NCI-H446 treated with DMSO at 0.1 percent for 48 hours (cell line): ENCODE measurements around the gene EYA4.

Experiments used
- DNase-seq: peaks from one replicate; lab custom pipeline; 2025; lab: John Stamatoyannopoulos, UW

Gene EYA4

GRCh38 chr6:133289733-133290306 is 48.7 kb downstream of the EYA4 start:
- DNase-seq = no peak

- DNase-seq = no peak
These were observed 49.8 kb downstream of the EYA4 start for GRCh38 chr6:133290930-133291329.

DNA sequence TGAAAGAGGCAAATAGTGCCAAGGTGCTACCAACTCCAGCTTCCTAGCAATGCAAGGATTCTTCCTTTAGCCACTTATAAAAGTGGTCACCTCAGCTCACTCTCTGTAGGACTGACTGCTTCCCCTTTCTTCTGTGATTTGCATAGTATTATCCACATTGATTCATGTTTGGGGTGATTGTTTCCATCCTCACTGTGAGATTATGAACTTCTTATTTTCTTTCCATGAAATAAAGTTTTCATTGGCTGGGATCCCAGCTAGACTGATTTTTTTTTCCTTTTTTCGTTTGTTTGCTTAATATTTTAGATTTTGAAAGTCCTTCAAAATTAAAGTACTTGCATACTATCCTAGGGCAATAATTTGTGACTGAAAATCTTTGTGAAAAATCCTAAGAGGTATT is 50.5 kb downstream of the EYA4 start:
- no peak for DNase-seq

DNA sequence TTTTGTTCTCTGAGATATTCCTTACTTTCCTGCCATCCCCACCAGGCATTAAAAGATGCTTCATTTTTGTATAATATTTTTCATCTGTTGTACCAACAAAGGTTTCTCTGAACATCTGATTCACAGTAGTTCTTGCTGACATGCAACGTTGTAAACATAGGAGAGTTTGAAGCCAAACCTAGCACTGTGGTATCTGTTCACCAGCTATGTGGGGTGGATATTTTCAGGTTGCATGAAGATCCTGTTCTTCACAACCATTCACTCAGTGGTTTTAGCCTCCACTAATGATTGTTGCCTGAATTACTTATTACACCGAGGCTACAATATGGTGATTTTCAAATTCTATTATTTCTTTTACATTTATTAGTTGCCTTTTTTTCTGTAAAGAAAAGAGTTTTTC is 56.5 kb downstream of the EYA4 start:
- no peak for DNase-seq

DNA sequence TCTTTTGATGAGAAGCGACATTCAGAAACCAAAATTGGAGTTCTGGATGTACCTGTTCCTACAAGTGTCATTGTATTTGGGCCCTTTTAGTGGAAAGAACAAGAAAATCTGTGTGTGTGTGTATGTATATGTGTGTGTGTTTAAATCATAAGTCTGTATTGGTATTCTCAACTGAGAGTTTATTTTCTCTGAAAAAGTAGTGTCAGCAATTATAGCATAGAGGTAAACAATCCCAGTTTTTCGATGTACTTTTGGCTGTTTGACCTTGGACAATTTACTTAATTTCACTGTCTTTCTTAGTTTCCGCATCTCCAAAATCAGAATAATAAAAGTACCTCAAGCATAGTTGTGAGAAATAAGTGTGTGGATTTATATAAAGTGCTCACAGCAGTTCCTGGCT is 57.2 kb downstream of the EYA4 start:
- DNase-seq = no peak

DNA sequence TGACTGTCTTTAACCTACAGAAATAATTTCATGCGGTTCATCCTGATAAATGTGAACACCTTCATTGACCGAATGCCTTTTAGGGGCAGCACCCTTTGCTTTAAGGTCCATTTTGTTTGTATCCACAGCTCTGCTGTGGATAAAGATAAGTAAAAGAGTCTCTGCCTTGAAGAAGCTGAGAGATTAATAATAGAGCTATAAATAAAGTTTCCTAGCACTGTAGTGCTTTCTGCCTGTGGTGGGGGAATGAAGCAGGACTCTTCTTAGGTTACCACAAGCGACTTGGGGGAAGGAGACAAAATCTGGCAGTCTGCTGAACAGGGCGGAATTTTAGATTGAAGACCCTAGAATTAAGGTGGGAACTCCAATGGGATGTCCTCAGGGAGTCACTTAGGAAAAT is 57.6 kb downstream of the EYA4 start:
- no peak for DNase-seq

- no peak for DNase-seq
These were observed 59.7 kb downstream of the EYA4 start for GRCh38 chr6:133300896-133301295.

- no peak for DNase-seq
These were observed 60.7 kb downstream of the EYA4 start for GRCh38 chr6:133301835-133302234.

DNA sequence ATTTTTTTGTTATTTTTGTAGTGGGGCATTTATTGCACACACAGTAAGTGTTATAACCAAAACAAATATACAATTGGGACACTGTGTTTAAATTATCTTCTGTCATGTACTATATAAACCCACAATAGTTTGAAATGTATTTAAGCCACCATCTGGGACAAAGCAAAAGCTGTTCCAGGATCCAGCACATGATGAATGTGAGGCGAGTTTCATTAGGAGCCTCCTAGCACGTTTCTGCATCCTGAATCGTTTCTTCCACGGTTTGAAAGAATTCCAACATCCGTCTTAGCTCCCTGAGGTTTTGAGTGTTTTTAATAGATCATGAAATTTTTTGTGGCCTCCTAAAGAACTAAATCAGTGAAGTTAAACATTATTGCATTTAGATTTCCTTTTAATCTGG is 65.8 kb downstream of the EYA4 start:
- no peak for DNase-seq

DNA sequence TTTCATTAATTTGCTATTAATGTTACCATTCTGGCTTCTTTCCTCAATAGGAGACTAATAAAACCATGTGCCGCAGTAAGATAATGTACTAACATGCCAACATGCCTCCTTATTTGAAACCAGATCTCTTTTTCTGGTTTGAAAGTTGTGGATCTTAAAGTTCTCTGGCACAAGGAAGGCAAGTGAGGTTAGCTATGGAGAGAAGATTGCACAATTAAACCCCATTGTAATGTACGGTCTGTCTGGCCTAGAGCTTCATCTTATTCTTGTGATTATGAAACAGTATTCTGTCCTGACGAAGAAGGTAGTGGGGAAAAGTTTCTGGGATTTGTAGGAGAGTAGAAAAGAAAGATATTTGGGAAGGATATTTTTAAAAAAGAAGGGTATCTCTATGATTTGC is 68.4 kb downstream of the EYA4 start:
- DNase-seq = no peak

GRCh38 chr6:133312006-133312405 is 70.8 kb downstream of the EYA4 start:
- DNase-seq = no peak

DNA sequence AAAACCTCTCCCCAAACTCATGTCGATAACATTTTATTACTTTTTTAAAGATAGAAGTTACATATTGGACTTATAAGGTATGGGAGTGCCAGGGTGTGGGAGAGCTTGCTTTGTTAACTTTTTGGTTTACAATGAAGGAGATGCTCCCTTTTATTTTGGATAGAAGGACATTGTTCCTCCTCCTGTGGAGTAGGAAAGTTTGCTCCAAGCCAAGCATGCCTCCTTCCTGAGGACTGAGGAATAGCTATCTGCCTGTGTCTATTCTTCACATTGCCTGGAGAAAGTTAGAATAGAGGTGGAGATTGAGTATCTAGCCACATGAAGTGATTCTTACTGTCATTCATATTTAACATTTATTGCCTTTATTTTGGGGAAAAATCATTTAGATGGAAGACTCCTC is 71.9 kb downstream of the EYA4 start:
- no peak for DNase-seq

DNA sequence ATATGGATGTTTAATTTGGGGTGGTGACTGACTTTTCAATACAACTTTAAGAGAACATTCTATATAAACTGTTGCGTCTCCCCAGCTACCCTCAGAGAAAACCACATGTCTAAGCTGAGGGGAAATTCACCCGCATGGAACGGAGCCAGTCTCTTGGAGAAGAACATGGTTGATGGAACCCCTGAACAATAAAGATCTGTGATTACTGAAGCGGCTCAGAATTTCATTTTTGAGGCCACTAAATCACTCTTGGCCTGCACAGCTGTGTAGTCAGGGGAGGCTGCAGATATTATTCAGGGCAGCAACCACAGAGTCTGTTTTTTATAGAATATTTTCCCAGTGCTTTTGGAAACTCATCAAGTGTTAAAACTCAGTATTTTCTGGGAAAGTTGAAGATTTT is 73.8 kb downstream of the EYA4 start:
- peak; percentile 38 for DNase-seq

GRCh38 chr6:133315811-133316210 is 74.7 kb downstream of the EYA4 start:
- DNase-seq = no peak

- DNase-seq = no peak
These were observed 76.5 kb downstream of the EYA4 start for GRCh38 chr6:133317704-133318103.

DNA sequence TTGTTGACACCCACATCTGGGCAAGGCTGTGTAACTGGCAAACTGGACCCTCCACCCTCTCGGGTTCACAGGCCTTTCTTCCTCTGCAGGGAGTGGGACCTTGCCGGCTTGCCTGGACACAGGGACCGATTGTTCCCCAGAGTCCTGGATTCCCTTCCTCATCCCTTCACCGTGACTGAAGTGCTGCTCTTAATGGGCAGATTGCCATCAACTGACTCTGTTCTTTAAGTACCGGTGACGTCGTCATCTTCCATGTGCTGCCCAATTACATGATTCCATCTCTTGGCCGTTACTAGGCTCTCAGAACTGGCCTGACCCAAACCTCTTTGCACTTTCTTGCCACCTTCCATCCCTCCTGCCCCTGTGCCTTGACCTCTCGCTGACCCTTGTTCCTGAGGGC is 85.4 kb downstream of the EYA4 start:
- DNase-seq = no peak

DNA sequence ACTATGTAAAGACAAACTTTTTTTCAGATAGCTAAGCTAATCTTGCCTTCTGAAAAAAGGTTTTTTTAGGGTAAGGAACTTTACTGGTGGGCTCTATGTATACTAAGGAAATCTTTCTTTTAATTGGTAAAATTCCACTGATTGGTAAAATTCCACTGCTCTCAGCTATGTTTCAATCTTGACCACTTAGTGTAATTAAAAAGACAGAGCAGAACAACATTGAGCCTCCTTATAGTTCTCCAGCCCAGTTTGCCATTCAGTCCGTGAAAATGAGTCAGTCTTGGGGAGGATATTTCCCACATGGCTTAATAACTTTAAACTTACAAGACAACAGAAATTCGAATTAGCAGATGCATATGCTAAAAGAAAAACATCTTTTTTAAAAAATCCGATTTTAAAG is 92.7 kb downstream of the EYA4 start:
- DNase-seq = no peak

DNA sequence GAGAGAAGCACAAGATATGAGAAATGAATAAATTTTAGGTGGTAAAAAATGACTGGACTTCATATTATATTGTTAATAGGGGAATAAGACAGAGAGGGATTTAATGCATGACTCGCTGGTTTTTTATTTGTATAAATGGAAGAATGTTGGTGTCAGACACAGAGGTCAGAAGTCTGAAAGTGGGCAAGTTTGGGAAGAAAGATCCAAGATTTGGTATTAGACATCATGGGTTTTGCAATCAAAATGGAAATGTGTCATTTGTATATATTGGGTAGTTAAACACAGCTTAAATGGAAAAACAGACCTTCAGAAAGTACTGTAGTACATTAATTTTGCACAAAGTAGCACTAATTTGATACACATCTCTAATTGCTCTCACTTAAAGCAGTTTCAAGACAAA is 96.2 kb downstream of the EYA4 start:
- DNase-seq = no peak

GRCh38 chr6:133339543-133340384 is 98.6 kb downstream of the EYA4 start:
- no peak for DNase-seq

- no peak for DNase-seq
These were observed 99.4 kb downstream of the EYA4 start for GRCh38 chr6:133340557-133340956.

- no peak for DNase-seq
These were observed 100.5 kb downstream of the EYA4 start for GRCh38 chr6:133341607-133342158.

DNA sequence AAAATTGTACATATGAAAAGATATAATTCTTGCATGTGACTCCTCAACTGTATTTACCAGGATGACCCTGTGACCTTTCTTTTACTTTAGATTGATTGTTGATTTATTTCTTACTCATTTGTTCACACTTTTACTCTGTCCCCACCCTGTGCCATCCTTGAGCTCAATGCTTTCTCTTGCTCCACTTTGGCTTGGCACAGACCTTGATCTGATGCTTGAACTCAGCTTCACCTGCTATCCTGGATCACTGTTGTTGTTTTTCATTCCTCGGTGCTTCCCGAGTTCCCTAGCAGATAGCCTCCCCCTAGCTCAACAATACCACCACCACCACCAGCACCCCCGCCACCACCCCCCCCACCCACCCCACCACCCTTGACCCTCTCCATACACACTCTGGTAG is 102.1 kb downstream of the EYA4 start:
- no peak for DNase-seq

GRCh38 chr6:133348846-133349245 is 107.7 kb downstream of the EYA4 start:
- no peak for DNase-seq

DNA sequence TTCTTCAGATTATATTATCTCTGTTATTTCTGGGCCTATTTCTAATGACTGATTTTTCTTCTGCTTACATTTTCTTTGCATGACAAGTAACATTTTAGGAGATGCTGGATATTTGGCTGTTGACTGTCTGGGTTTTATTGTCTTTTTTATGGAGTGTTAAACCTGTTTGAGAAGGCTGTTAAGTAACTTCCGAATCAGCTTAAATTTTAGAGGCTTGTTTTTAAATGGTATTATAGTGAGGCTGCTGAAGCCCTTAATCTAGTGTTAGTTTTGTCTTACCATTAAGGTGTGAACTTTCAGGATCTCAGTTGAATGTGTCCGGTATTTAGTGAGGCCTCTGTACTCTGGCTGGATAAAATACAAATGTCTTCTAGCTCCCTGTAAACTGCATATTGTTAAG is 109.8 kb downstream of the EYA4 start:
- DNase-seq = no peak
